CD4-positive, alpha-beta T cell treated with Interleukin-4 for 4 hours (primary cell): ENCODE results near the gene SRGAP2C.
A peak's percentile ranks its signal among the peaks of the same experiment; 100 is the strongest.
"Not testable (repeated sequence)": the region's sequence is repeated elsewhere in the genome, so short reads cannot be mapped to it uniquely, and the experiment has no call there.

Experiments
- DNase-seq: peaks from one replicate; pipeline ENCODE4 v3.0.0-alpha.2; 2020

SRGAP2C gene

DNA sequence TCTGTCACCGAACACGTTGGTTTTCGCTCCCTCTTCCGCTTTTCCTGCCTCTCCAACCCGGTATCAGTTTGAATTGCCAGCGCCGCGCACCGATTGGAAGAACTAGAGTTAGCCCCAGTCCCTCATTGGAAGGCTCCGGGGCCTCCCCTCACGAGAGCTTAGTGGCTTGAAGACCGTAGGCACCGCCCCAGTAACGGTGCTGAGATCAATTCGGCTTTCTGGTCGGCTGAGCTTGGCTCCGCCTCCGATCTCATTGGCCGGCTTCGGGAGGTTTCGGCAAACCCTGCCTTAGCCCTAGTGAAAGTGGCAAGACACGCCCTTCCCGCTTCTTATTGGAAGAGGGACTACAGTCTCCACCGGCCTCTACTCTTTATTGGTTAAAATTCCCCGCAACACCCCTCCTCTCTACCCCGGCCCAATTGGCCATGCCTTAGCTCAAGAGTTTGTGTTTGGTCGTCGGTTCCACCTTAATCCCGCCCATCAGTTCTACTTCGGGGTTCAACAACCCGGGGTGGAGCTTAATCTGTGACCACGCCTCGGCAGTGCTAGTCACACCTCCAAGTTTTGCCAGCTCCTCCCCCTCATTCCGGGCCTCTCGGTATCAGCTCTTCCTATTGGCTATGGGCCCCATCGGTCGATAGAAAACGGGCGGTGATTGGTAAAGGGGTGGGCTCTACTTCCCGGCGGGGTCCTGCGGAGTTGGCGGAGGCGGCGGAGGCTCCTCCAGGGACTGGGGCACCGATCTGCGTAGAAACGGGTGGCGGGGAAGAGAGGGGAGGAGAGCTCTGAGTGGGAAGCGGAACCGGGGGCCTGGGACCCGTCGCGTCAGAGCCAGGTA, at the start of gene SRGAP2C, which contains the start of gene FAM72B:
Gene SRGAP2C (plus strand): TSS at position 686 of the 838 bp plus-strand sequence. CDS start 2,472 bp downstream, outside the sequence.
Gene FAM72B (minus strand): TSS at position 51 of the 838 bp plus-strand sequence. CDS start 851 bp downstream, outside the sequence.
- DNase-seq, result peak; percentile 99

DNA sequence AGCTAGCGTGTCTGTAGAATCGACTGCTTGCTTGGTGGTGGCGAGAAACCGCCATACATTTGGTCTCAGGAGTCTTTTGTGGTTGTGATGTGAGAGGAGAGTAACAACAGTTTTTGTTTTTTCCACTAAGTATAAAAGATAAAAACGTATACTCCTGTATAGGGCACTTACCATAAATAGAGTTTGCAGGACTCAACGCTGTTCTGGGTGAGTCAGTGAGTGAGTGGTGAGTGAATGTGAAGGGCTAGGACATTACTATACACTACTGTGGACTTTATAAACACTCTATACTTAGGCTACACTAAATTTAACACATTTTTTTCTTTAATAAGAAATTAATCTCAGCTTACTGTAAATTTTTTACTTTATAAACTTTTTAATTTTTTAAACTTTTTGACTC, 44.4 kb upstream of the SRGAP2C start:
- not testable (repeated sequence) for DNase-seq

DNA sequence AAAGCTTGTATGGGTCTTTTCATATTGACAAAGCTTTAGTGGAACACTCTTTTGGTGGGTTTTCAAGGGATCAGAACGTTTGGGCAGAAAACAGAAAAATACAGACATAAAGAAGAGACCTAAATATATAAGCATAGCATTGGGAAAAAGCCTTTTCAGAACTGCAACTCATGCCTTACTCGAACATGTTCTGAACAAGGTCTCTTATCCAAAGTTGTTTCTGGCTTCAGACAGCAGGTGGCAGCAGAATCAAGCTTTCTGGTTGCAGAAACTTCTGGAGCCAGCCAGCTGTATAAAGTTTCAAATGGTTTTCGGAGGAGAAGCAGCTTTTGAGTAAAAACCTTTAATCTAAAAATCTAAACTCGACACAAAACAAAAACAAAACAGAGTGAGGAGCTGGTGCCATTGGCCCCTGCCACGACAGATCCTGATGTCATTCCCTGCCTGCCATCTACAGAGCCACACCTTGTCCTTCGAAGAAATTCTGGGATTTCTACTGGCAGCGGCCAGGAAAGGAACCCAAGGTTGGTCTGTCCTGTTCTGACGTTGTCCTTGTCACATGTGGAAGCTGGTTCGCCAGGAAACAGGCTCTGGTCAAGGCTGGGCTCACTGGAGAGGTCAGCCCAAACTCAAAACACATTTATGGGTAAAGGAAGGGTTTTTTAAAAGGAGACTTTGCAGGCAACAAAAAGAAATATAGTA, 36.1 kb upstream of the SRGAP2C start:
- not testable (repeated sequence) for DNase-seq

DNA sequence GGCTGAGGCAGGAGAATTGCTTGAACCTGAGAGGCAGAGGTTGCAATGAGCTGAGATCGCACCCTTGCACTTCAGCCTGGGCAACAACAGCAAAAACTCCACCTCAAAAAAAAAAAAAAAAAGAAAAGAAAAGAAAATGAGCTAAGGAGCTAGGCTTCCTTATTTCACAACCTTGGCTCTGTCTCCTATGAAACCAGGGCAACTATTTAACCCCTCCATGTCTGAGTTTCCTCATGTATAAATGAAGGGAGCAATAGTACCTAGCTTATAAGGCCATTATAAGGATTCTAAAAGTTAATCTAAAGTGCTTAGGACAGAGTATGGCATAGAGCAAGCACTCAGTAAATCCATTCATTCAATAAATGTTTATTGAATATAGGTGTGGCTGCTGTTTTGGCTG, 33.5 kb upstream of the SRGAP2C start:
- DNase-seq, result not testable (repeated sequence)

DNA sequence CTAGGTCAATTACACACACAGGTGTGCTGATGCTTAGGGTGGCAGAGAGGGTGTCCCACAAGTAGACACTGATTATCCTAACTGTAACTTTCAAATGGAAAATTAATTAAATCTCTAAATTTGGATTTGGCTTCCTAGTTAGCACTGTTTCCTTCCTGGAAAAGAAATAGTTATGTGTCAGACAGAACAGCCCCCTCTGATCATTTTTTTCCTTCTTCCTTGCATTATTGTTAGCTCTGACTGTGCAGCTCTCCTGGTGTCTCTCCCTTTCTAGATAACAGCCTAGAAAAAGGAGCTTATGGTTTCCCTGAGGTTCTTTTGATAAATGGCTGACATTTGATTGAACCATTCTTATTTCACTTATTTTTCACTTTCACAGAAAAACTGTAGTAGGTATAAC, 32.0 kb upstream of the SRGAP2C start:
- DNase-seq, result not testable (repeated sequence)

DNA sequence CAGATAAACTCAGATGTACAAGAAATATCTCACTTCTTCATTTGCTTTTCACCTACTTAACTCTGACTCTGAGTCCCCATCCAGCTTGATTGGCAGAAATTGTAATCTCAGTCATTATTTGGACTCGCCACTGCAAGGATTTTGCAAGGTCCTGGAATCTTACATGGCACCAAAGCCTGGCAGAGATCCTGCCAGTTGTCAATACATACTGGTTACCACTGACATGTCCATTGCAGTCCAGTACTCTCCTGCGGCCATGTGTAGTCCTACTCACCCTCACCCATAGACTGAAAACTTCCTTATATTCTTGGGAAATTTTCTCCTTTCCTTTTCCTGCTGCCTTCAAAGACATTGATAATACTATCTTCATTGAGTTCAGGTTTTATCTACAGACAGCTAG, 30.0 kb upstream of the SRGAP2C start:
- not testable (repeated sequence) for DNase-seq

DNA sequence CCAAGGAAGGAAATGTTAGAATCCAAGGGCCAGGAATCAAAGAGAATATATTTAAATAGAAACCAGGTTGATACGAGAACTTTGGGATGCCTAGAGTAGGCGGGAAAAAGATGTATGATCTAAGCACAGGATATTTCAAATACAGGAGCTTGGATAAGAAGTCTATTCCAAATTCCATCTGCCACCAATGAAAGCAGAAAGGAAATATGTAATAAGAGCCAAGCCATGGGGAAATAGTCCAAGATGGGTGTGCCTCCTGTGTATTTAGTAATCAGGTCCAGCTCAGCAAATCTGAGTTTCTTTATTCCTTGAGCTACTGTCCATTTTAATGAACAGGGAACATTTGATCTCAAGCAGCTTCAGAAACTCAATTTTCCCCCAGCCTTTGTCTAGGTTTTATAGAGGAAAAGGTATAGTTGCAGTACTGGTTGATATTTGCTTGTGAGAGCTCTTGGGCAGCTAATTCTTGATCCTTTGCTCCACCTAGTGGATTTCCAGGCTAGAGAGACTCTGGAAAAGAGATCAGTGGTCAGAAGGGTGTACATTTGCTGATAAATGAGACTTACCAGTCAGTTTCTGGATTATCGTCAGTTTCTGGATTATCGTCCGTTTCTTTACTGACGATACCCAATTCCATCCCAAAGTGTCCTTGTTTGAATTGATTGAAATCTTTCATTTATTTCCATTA, 29.0 kb upstream of the SRGAP2C start:
- not testable (repeated sequence) for DNase-seq

DNA sequence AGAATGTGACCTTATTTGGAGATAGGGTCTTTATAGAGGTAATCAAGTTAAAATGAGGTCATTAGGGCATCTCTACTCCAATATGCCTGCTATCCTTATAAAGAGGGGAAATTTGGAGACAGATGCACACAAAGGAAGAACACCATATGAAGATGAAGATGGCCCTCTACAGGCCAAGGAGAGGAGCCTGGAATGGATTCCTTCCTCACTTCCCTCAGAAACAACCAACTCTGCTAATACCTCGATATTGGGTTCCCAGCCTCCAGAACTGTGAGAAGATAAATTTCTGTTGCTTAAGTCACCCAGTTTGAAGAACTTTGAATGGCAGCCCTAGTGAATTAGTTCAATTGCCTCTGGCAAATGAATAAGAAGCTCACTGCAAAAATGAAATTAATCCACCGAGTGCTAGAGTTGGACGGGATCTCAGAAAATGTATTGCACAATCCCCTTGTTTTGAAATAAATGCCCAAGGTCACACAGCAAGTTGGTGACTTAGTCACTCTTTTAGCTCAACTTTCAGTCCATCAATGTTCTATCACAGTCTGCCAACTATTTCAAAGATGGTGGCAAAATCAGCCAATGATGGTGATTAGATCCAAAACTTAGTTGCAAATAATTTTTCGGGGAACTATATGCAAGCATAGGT, 27.7 kb upstream of the SRGAP2C start:
- not testable (repeated sequence) for DNase-seq

DNA sequence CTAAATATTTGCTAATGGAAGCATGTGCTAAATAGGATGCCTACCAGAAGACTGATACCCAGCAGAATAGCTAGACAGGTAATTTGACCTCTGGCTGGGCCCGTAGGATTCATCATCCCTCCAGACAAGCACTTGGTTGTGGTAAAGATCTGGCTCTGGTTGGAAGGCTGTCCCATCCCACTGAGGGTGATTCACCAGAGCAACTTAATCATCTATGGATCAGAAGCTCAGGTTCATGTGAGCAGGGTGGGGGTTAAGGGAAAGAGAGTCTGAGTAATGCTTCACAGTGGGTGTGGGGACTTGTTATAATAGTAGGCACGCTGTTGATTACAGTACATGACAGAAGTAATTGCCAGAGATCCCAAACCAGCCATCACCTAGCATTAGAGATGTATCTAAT, 27.2 kb upstream of the SRGAP2C start:
- not testable (repeated sequence) for DNase-seq

DNA sequence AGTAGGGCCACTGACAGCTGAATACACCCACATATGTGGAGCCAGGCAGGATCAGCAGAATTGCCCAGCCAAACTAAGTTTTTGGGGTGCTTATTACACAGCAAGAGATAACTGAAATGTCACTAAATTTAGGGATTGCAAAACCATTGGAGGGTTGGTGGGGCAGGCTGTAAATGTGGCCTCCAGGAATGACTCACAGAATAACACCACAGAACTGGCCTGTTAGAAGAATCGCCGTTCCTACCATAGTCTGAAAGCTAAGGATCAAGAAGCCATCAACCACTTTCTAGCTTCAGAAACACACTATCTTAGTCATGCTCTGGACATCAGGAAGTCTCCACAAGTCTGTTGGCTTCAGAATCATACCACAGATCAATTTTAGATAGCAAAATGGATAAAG, 24.7 kb upstream of the SRGAP2C start:
- not testable (repeated sequence) for DNase-seq

DNA sequence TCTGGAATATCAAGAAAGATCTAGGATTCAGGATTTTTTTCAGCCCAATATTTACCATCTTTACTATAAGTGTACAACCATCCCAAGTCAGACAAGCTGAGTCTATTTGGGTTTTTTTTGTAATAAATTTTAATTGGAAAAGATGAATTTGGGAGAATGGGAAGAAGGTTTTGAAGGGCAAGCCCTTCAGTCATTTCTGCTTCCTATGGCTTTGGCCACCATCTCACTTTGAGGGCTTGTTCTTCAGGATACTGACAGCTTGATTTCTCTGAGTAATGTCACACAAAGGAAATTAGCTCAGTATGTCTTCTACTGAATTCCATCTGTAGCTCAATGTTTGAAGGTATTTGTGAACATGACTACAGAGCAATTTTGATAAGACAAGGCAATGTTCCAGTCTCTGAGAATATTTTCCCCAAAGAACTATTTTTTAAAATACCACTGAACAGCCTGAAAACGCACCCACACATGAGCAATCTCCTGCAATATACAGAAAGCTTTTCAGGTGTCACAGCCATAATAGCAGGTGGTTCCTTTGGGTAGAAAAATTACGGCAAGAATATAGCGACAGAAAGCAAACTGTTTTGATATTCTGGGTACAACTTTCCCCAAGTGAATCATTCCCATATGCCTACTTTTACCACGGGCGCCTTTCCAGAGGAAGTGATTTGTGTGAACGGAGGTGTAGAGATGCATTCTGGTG, 23.4 kb upstream of the SRGAP2C start:
- DNase-seq, result not testable (repeated sequence)

DNA sequence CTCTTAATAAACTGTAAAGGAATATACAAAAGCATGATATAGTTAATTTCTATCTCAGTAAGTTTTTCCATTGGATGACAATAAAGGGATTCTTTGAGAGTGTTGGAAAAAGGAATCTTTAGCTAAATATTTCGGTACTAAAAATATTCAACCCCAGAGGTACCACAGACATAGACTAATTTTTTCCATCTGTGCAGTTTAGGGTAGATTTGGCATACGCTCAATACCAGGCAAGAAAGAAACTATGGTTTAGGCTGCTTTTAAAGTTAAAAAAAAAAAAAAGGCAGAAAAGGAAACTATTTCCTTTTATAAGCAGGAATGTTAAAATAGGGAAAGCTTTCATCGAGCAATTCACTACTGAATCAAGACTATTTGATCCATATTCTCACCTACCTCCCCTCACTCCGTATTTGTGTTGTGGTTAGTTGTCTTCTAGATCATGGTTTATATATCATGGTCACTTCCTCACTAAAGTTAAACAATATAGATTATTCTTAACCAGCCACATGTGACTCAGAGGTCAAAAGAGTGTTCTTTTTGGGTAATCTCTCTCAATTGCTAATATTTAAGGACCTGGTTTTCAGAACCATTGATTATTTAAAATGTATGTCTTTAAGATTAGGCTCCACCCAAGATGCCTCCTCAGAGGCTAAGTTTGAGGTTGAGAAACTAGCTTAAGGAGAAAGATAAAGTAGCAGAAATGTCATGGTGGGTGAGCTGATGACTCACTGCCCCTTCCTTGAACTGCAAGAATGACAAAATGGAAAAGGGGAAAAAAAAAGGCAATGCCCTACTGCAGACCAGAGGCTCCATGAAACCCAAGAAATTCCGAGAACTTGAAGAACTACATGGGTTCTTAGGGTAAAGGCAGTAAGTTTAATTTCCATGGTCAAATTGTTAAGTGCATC, 20.7 kb upstream of the SRGAP2C start:
- not testable (repeated sequence) for DNase-seq

DNA sequence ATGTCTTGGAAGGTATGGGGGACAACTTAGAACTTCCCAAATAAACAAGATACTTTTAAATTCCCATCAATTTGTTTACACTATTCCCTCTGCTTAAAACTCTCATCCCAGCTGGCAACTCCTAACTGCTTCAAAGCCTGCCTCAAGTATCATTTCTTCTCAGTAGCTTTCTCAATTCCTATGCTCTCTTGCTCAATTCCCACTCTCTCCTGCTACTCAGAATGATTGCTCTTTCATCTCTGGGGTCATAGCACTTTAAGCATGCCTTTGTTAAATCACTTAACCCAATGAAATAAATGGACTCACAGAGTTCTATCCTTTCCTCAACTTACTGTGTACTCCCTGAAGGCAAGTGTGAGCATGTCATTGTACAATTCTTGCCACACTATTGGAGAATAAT, 19.5 kb upstream of the SRGAP2C start:
- DNase-seq, result not testable (repeated sequence)

DNA sequence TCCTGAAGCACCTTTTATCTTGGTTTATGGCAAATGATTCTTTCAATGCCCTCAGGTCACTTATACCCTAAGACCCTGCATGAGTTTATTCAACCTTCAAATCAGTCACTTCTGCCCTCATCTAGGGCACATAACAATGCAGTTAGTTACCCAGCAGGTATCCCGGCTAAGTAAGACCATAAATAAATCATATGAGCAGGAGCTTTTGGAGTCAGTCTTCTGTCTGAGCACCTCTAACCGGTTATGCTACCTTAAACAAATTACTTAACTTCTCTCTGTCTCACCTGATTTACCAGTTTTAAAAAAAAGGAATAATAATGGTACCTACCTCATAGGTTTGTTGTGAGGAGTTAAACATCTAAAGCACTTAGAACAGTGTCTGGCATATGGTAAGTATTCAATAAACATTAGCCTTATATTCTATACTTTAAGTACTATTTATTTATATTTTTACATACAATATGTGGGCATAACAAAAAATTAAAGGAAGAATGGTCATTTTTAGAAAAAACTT, 17.5 kb upstream of the SRGAP2C start:
- DNase-seq, result not testable (repeated sequence)

DNA sequence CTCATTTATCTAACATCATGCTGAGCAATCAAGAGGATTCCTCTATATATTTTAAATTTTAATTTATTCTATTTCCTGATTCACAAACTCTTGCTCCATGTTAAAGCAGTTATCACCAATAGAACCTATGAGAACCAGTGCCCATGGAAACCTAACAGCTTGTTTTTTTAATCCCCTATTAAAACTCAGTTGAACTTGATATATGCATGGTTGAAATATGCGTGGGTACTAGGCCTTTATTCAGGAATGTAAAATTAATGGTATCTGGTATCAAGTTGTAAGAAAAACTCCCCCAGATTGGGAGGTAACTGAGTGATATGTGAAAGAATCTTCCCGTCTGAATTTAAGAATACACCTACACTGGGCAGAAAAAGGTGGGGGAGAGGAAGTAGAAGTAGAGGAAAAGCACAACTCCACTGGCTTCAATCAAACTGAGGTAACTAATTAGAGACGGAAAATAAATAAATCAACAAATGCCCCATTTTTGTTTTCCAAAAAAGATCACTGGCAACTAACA, 16.6 kb upstream of the SRGAP2C start:
- not testable (repeated sequence) for DNase-seq

DNA sequence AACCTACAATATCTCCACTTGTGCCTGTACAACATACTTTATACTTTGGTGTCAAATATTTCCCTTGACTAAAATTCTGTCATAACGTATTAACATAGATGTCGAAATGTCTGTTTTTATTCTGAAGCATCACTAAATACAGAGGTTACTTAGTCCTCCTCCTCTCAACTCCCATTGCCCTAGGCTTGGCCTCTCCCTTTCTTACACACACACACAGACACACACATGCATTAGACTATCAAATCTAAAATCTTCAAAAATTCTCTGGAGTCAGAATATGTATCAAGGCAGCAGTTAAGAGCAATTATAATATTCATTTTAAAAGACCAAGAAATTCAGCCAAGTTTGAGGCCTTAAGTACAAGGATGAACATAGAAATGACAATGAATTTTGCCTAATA, 8.1 kb upstream of the SRGAP2C start:
- DNase-seq, result not testable (repeated sequence)

DNA sequence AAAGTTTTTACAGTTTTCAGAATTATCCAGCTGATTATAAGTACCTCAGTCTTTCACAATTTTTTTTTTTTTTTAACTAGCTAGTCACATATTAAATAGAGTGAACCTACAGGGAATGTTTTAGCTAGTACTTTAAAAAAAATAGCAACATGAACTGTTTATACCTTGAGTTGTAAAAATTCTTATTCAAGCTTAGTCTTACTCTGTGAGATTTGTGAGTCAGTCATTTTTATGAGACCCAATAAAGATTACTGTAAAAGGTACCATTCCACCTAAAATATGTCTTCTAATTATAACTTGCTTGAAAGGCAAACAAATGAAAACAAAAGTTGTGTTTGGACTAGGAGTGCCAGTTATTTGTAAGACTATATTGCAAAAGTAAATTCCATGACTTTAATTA, 6.6 kb upstream of the SRGAP2C start:
- not testable (repeated sequence) for DNase-seq

DNA sequence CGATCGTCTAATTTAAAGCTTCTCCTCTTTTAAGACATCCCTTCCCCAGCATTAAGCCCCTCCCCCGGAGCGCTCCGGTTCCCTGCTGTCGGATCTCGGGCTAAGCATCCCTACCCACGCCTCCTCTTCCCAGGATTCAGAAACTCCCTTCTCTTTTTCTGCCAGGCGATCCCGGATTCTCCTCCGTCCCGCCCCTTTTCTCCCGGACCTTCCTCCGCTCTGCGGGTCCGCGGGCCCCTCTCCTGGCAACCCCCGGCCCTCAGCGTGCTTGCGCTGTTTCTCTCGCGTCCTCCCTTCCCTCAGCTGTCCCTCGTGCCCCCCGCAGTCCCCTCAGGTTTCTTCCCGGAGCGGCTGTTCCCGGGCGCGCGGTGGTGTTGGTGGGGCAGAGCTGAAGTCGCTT, 908 bp upstream of the SRGAP2C start:
- not testable (repeated sequence) for DNase-seq

DNA sequence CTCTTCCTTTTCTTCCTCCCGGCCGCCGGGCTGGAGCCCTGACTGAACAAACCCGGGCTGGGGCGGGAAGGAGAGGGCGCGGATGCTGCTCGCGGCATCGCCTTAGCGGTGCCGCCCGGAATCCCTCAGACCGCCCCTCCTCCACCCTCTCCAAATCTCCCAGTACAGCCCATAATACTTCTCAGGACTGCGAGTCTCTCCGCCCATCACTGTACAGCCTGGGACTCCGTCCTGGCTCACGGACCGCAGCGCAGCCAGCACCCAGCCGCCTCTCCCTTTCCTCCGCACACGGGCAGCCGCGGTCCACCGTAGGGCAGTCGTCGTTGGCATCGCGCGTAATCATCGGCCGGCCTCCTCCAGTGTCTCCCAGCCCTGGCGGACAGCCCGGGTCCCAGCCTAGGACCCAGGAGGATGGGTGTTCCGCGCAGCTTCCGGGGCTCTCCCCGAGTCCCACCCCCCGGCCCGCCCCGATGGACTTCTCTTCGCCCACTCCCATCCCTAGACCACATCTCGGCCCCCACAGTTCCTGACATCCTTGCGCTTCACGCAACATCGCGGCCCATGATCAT, 449 bp downstream of the SRGAP2C start:
- DNase-seq, result not testable (repeated sequence)

DNA sequence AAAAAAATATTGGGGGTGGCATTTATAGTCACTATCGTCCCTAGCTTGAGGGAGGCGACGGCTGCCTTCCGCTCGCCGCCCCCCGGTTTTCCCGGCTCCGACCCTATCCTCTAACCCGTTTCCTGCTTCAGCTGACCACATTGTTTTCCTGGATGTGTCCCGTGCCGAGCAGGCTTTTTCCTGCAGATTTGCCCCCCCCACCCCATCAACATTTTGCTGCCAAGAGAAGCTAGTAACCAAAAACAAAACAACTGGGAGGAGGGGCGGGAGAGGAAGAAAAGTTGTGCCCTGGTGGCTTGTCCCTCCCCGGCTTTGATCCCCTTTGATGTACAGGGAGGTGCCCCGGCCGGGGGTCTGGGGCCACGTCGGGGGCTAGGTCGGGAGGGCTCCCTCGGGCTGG, 1.4 kb downstream of the SRGAP2C start:
- DNase-seq, result not testable (repeated sequence)
